Loucy (cell line): ENCODE results near the gene C16orf54.

ENCODE experiments used
- CTCF ChIP-seq: fragments of 200-600 bp; sonication (generic); conservative IDR thresholded peaks from 2 replicates; pipeline ENCODE4 v1.5.1; 2014; ENCODE audit warnings: mild to moderate bottlenecking, antibody characterized with exemption, low read length
- EZH2phosphoT487 ChIP-seq: fragments of 200-600 bp; IDR thresholded peaks from 2 replicates; pipeline ENCODE4 v1.6.1; 2018; ENCODE audit warnings: antibody characterized with exemption, mild to moderate bottlenecking, moderate library complexity, borderline replicate concordance

- TF ChIP-seq CTCF: peak; percentile 81
- TF ChIP-seq EZH2phosphoT487: no peak
These were observed 16.7 kb downstream of the C16orf54 start for GRCh38 chr16:29729116-29729521.
